PC-3 (cell line): ENCODE measurements around the gene GTSF1L.

Source experiments
- CTCF ChIP-seq: fragments of 300-600 bp; sonication (generic); conservative IDR thresholded peaks from 2 replicates; pipeline ENCODE4 v1.5.1; 2017; ENCODE audit warnings: antibody characterized with exemption, low read depth, mild to moderate bottlenecking, low read length
- EZH2 ChIP-seq: fragments of 300-600 bp; sonication (generic); IDR thresholded peaks from one replicate; pipeline ENCODE4 v1.6.1; 2017; ENCODE audit warnings: antibody characterized with exemption, mild to moderate bottlenecking, low read length; ENCODE audit not compliant: unreplicated experiment
- EZH2phosphoT487 ChIP-seq: fragments of 300-600 bp; sonication (generic); IDR thresholded peaks from 2 replicates; pipeline ENCODE4 v1.6.1; 2018; ENCODE audit warnings: mild to moderate bottlenecking, antibody characterized with exemption, low read length, borderline replicate concordance

GRCh38 chr20:43744966-43745730 lies 18.3 kb upstream of the GTSF1L start:
- TF ChIP-seq CTCF, result no peak
- TF ChIP-seq EZH2, result no peak
- TF ChIP-seq EZH2phosphoT487, result no peak
